NCI-H146 (cell line): ENCODE measurements around the gene BORCS6.

Source experiments
- DNase-seq: peaks from one replicate; lab custom pipeline; 2025; lab: John Stamatoyannopoulos, UW

The BORCS6 gene

DNA sequence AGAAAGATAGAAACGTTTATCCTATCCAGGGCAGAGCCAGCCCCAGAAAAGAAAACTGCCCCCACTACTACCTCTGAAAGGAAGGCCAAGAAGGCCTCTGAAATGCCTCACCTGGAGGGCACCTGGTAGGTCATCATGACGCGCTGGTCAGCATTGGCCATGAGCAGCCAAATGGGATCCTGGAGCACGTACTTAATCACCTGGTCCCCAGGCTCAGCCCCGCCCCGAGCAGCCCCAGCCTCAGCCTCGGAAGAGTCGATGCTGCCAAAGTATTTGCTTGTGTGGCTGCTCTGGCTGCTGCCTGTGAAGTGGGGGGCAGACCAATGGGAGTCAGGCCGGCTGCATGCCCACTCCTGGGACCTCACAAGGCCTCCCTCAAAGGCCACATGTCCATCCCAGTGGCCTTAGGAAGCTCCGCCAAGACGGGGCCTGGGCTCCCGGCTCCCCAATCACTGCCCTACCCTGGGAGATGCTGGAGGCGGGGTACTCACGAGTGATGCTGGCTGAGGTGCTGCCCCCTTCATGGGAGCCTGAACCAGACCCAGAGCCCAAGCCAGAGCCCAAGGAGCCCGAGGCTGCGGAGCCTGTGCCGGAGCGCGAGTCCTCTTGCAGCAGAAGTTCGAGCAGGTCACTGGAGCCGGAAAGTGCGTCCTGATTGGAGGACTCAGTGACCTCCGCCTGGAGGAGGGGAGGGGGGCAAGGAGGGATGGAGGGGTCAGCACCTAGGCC lies 47.7 kb downstream of the BORCS6 start:
- DNase-seq, result no peak

DNA sequence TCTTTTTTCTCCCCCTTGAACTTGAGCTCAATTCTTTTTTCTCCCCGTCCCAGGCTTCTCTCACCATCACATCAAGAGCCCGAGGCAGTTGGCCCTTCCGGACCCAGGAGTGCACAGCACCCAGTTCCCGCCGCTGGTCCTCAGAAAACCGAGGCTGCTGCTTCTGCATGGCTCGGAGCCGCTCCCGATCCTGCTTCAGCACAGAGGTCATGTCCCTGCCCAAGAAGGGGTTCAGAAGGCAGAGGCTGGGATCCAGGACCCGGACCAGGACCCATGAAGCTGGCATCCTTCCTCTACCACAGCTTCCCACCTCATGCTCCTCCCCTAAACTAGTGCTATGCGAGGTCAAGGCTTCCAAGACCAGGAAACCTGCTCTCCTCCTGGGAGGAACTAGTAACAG lies 48.2 kb downstream of the BORCS6 start:
- DNase-seq, result no peak

DNA sequence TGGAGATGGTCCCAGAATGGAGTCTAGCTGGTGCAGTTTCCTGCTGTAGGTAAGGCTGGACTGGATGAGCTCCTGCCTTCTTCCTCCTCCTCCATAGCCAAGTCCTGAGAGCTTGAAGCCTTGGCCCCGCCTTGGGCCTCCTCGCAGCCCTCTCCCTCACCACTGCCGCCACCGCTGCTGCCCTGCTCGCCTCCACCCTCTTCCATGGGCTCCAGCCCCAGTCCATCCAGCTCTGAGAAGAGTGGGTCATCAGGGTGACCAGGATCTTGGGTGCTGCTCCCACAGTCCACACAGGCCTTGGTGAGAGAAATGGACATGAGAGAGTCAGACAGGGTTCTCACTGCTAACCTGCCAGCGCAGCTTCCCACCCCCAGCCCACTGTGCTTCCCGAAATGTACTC lies 48.9 kb downstream of the BORCS6 start:
- DNase-seq, result no peak

DNA sequence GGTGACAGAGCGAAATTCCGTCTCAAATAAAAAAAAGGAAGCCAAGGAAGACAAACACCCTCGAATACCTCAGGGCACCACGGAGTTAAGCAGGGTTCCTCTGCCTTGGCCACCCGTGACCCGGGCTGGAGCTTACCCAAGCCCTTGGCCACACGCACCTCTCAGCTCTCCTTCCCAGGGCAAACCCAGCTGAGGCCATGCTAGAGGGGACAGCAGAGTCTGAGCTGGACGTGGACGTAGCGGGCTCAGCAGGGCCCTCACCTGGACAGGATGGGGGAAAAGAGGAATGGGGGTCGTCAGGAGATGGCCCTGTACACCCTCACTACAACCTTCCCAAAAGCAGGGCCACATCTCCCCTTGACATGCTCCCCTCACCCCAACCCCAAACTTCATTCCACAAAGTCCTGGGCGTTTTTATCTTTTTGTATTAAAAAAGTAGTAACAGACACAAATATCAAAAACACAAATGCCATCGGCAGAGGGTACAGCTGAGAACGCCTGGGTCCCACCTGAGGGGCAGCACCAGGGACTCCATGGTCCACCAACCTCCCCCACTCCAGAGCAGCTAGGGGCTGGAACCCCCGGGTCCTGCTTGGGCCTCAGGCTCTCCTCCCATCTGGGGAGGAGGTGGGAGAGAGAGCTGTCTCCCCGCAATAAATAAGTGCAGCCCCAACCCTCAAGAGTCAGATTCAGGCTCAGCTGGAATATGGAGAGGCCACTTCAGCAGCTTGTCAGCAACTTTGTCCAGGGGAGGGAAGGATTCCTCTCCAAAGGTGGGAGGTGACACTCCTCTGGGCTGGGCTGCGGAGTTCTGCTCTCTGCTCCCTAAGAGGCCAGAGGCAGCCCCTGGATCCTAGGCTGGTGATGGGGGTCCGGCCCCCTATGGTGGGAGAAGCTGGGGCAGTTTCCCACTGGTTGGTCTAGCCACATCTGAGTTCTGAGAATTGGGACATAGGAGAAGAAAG lies 49.6 kb downstream of the BORCS6 start:
- no peak for DNase-seq

- DNase-seq, result peak; percentile 96
Measured at GRCh38 chr17:8138672-8139371, 51.2 kb downstream of the BORCS6 start.

DNA sequence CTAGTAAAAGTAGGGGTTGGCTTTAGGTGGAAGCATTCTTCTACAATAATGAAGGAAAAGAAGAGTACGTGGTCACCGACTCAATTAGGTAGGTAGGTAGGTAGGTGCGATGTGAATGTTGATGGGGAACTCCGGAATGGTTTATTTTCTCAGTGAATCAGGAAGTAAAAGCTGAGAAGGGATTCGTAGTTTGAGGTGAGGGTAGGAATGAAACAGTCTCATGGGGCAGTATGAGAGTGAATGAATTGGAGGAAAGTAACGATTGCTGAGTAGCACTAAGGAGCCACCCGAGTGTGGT lies 51.7 kb downstream of the BORCS6 start:
- DNase-seq, result no peak
